ENCODE measurements around the gene MRPL20. TPM values are rescaled to one million over a fixed set of nuclear protein-coding genes. Genes with fewer than 3 reads are reported as not detected.

MRPL20 gene
- total RNA-seq, 1 donor from 2014 or later: 96.1 TPM

- Mint-ChIP-seq H3K4me3 (no peak overlapping the region), H3K36me3 (peaks cover 43% of the 10 kb centered on the region), H3K9me3 (no peaks in the 10 kb centered on the region), H3K27ac (no peak overlapping the region), H3K27me3 (ENCODE audit: insufficient read depth, low read depth) (peaks cover 4% of the 10 kb centered on the region), H3K4me1 (peaks cover 5% of the 10 kb centered on the region)
- H3K36me3 ChIP-seq: peaks cover 35% of the 10 kb centered on the region
- H2AFZ ChIP-seq (replicated peaks): no peak overlapping the region
- H3K9me3 ChIP-seq (ENCODE audit: low read depth): no peaks in the 10 kb centered on the region
- peaks cover 31% of the 10 kb centered on the region for H3F3A ChIP-seq (ENCODE audit: low read depth)
- no peak overlapping the region for H3K4me3 ChIP-seq
- H3K9ac ChIP-seq: no peak overlapping the region
- peaks cover 10% of the 10 kb centered on the region for H4K20me1 ChIP-seq (ENCODE audit: low read depth)
- no peaks in the 10 kb centered on the region for H3K27me3 ChIP-seq
- H3K79me2 ChIP-seq (ENCODE audit: low read depth): peaks cover 60% of the 10 kb centered on the region
- no peak for DNase-seq (ENCODE audit: low spot score)
- TF ChIP-seq, protein P1, sequence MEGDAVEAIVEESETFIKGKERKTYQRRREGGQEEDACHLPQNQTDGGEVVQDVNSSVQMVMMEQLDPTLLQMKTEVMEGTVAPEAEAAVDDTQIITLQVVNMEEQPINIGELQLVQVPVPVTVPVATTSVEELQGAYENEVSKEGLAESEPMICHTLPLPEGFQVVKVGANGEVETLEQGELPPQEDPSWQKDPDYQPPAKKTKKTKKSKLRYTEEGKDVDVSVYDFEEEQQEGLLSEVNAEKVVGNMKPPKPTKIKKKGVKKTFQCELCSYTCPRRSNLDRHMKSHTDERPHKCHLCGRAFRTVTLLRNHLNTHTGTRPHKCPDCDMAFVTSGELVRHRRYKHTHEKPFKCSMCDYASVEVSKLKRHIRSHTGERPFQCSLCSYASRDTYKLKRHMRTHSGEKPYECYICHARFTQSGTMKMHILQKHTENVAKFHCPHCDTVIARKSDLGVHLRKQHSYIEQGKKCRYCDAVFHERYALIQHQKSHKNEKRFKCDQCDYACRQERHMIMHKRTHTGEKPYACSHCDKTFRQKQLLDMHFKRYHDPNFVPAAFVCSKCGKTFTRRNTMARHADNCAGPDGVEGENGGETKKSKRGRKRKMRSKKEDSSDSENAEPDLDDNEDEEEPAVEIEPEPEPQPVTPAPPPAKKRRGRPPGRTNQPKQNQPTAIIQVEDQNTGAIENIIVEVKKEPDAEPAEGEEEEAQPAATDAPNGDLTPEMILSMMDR (IDR thresholded peaks at IDR 0.05): no peak
- TF ChIP-seq EZH2phosphoT487 (IDR thresholded peaks at IDR 0.05) (no peak), EZH2 (IDR thresholded peaks at IDR 0.05) (no peak)
- no peak overlapping the region for H3K27ac ChIP-seq
- no peak overlapping the region for H3K4me2 ChIP-seq
- H3K4me1 ChIP-seq: peaks cover 5% of the 10 kb centered on the region
Measured at GRCh38 chr1:1393428-1393827, 13.7 kb downstream of the MRPL20 start.

GRCh38 chr1:1393014-1393413, 14.1 kb downstream of the MRPL20 start:
- no peak for DNase-seq (ENCODE audit: low spot score)
- H3K27ac Mint-ChIP-seq: no peak overlapping the region
- H3K27me3 ChIP-seq: no peaks in the 10 kb centered on the region
- no peak overlapping the region for H3K9ac ChIP-seq
- H3K9me3 Mint-ChIP-seq: no peaks in the 10 kb centered on the region
- H3F3A ChIP-seq (ENCODE audit: low read depth): peaks cover 31% of the 10 kb centered on the region
- peaks cover 55% of the 10 kb centered on the region for H3K79me2 ChIP-seq (ENCODE audit: low read depth)
- peaks cover 2% of the 10 kb centered on the region for H3K27me3 Mint-ChIP-seq (ENCODE audit: insufficient read depth, low read depth)
- no peak overlapping the region for H3K27ac ChIP-seq
- peaks cover under 1% of the 10 kb centered on the region for H3K4me1 Mint-ChIP-seq
- peaks cover 35% of the 10 kb centered on the region for H3K36me3 ChIP-seq
- H3K4me2 ChIP-seq: no peak overlapping the region
- H3K4me1 ChIP-seq: peaks cover 2% of the 10 kb centered on the region
- no peak overlapping the region for H2AFZ ChIP-seq (replicated peaks)
- TF ChIP-seq EZH2phosphoT487 (IDR thresholded peaks at IDR 0.05) (no peak), EZH2 (IDR thresholded peaks at IDR 0.05) (no peak)
- TF ChIP-seq, protein P1 (IDR thresholded peaks at IDR 0.05): no peak
- H3K4me3 ChIP-seq: no peak overlapping the region
- H3K36me3 Mint-ChIP-seq: peaks cover 40% of the 10 kb centered on the region
- H3K4me3 Mint-ChIP-seq: no peak overlapping the region
- H4K20me1 ChIP-seq (ENCODE audit: low read depth): peaks cover 10% of the 10 kb centered on the region
- no peaks in the 10 kb centered on the region for H3K9me3 ChIP-seq (ENCODE audit: low read depth)

DNA sequence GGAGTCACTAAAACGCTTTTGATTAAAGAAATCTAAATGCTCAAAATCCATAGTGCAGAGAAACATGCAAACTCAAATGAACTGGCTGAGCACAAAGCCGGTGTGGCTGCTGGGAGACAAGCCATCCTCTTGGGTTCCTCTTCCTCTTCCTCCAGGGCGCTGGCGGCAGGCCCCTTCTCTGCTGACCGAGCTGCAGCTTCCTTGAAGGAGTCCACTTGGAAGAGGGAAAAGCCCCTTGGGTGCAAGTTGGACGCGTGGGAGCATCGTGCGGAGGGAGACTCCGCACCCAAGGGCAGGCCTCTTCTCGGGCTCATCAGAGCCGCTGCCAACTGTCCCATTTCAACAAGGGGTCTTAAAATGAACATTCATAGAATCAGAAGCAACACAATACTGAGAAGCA, 15.9 kb downstream of the MRPL20 start:
- H3K9me3 Mint-ChIP-seq: no peaks in the 10 kb centered on the region
- TF ChIP-seq EZH2 (IDR thresholded peaks at IDR 0.05) (no peak), EZH2phosphoT487 (IDR thresholded peaks at IDR 0.05) (no peak)
- TF ChIP-seq, protein P1 (IDR thresholded peaks at IDR 0.05): no peak
- H3F3A ChIP-seq (ENCODE audit: low read depth): peaks cover 27% of the 10 kb centered on the region
- H3K4me3 Mint-ChIP-seq: no peak overlapping the region
- H3K36me3 Mint-ChIP-seq: peaks cover 48% of the 10 kb centered on the region
- H3K27me3 ChIP-seq: no peaks in the 10 kb centered on the region
- H3K27me3 Mint-ChIP-seq (ENCODE audit: insufficient read depth, low read depth): peaks cover 2% of the 10 kb centered on the region
- DNase-seq (ENCODE audit: low spot score): no peak
- no peak overlapping the region for H2AFZ ChIP-seq (replicated peaks)
- H3K27ac Mint-ChIP-seq: no peak overlapping the region
- H3K9ac ChIP-seq: no peak overlapping the region
- H3K9me3 ChIP-seq (ENCODE audit: low read depth): no peaks in the 10 kb centered on the region
- no peak overlapping the region for H3K4me2 ChIP-seq
- peaks cover 38% of the 10 kb centered on the region for H3K79me2 ChIP-seq (ENCODE audit: low read depth)
- no peaks in the 10 kb centered on the region for H3K4me1 ChIP-seq
- H3K4me3 ChIP-seq: no peak overlapping the region
- H4K20me1 ChIP-seq (ENCODE audit: low read depth): peaks cover 10% of the 10 kb centered on the region
- peaks cover 3% of the 10 kb centered on the region for H3K4me1 Mint-ChIP-seq
- no peak overlapping the region for H3K27ac ChIP-seq
- peaks cover 35% of the 10 kb centered on the region for H3K36me3 ChIP-seq

All from neural progenitor cell (in vitro differentiated cells).